Measurements from ENCODE around the gene PTPRG.

GRCh38 chr3:61701011-61701410, 139.6 kb downstream of the PTPRG start:
- TF ChIP-seq CTCF (IDR thresholded peaks at IDR 0.05) (no peak), POLR2A (IDR thresholded peaks at IDR 0.05) (no peak)

All from body of pancreas (tissue), 4 donors.